GM12874 (cell line): ENCODE data around the gene SNX3.

Experiments used
- TF ChIP-seq, protein P1 (sequence below): IDR thresholded peaks from 2 replicates; pipeline ENCODE4 v1.5.1; 2011; ENCODE audit warnings: low read depth, mild to moderate bottlenecking, control low read depth, low read length, moderate library complexity; ENCODE audit not compliant: insufficient read depth

SNX3 gene

DNA sequence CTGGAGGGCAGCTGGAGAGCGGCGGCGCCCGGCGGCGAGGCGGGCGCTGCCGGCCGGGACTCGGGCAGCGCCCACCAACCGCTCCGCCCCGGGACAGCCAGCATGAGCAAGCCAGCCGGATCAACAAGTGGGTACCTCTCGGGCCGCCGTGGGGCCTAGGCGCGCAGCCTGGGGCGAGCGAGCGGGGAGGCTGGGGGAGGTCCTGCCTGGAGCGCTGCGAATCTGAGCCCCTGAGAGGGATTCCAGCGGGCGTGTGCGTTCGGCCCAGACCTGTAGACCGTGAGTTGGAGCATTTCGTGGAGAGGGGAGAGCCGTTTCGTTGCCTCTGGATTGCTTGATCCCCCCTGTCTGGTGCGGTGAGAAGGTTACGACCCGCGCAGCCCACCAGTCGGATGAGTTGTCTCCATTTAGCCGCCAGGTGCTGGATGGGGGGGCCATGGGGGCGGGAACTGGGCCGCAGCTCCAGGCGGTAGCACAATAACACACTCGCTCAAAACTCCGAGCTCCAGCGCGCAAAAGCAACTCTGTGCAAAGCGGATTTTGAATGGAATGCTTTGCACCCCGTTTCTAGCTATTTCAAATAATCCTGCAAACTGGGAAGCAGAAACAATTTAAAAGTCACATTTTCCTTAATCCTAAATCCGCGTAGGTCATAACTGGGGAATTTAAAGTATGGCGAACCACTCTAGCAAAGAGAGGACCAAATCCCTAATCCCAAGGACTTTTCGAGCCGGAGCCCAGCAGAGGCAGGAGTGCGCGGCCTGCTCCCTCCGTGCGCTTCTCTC, 94.0 kb downstream of the SNX3 start:
- TF ChIP-seq, protein P1, sequence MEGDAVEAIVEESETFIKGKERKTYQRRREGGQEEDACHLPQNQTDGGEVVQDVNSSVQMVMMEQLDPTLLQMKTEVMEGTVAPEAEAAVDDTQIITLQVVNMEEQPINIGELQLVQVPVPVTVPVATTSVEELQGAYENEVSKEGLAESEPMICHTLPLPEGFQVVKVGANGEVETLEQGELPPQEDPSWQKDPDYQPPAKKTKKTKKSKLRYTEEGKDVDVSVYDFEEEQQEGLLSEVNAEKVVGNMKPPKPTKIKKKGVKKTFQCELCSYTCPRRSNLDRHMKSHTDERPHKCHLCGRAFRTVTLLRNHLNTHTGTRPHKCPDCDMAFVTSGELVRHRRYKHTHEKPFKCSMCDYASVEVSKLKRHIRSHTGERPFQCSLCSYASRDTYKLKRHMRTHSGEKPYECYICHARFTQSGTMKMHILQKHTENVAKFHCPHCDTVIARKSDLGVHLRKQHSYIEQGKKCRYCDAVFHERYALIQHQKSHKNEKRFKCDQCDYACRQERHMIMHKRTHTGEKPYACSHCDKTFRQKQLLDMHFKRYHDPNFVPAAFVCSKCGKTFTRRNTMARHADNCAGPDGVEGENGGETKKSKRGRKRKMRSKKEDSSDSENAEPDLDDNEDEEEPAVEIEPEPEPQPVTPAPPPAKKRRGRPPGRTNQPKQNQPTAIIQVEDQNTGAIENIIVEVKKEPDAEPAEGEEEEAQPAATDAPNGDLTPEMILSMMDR = no peak

DNA sequence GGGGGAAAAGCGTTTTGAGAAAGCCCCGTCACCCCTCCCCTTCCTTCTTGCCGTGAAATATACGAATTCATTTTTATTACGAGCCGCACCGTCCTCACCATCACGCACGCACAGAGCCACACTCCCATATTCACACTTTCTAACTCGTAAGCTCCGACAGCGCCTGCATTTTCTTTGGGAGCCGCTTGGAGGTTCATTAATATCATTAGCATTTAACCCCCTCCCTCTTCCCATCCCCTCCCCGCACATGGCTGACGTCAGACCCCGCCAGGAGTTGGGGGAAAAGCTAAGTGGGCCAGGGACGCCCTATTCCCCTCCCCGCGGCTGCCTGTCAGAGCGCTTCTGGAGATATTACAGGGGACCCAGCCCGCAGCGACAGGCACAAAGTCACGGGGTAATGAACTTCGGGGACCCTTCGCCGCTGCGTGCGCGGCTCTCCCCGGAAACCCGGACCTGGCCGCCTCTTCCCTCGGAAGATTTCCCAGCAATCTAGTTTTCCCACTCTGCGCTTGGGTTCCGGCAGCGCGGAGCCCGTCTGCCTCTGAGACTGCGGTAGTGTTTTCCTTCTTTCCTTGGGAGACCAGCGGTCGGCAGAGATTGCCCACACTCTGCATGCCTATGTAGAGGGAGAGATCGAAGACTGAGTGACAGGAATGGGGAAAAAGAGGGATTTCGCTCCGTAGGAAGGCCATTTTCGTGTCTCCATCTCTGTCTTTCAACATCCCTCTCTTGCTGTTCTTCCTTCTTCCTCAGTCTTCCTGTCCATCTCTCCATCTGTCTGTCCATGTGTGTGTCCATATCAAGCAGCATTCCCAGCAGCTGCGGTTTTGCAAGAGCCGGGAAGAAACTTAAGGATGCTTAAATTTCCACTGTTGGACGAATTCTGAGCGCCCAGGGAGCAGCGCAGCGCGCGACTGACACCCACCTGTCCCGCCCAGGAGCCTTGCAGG, 94.9 kb downstream of the SNX3 start, which contains the start of gene NR2E1:
Gene NR2E1 (plus strand): TSS at position 309 of the 950 bp plus-strand sequence. CDS start 744 bp downstream, outside the sequence.
- TF ChIP-seq, protein P1 = no peak

DNA sequence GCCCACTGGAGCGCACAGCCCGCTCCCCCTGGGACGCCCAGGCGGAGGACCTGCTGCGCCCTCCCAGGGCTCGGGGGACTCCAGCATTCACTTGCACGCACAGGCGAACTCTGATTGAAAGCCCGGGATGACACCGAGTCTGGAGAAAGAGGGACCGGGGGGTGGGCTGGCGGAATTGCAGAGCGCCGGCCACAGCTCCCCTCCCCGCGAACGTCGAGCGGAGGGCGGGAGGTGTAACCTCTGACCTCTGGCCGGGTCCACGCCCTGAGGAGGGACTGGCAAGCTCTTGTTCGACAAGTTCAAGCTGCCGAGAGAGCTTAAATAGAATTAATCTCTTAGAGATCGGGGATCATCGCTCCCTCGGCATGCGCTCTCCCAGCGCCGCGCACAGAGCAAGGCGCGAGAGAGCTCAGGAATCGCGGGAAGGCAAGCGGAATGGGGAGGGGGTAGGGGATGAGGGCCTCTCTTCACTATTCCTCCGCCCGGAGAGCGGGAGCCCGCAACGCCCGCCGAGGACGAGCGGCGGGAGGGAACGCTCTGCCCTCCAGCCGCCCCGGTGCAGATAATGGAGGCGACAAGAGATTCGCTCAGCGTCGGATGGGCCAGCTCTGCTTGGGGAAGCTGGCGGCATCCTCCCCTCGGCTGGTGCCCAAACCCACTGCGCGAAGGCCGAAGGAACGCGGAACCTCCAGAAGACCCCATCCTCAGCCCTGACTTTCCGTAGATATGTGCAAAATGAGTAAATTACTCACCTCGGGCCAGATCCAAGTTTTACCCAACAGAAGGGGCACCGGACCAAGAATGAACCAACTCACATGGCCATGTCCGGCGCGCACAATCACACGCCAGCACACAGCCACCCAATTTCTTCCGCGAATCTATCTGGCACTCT, 95.8 kb downstream of the SNX3 start:
- TF ChIP-seq, protein P1 = no peak

DNA sequence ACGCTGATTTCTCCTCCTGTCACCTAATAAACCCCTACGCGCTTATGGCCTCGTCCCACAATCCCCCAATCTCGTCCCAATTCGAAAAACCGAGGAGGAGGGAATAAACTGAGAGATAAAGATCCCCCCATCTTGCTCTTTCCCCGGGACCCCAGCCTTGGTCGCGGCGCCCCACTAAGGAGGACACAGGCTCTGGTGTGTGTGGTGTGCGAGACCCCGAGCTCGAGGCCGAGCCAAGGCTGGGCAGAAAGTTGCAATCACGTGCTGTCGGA, 96.4 kb downstream of the SNX3 start:
- TF ChIP-seq, protein P1 = no peak

DNA sequence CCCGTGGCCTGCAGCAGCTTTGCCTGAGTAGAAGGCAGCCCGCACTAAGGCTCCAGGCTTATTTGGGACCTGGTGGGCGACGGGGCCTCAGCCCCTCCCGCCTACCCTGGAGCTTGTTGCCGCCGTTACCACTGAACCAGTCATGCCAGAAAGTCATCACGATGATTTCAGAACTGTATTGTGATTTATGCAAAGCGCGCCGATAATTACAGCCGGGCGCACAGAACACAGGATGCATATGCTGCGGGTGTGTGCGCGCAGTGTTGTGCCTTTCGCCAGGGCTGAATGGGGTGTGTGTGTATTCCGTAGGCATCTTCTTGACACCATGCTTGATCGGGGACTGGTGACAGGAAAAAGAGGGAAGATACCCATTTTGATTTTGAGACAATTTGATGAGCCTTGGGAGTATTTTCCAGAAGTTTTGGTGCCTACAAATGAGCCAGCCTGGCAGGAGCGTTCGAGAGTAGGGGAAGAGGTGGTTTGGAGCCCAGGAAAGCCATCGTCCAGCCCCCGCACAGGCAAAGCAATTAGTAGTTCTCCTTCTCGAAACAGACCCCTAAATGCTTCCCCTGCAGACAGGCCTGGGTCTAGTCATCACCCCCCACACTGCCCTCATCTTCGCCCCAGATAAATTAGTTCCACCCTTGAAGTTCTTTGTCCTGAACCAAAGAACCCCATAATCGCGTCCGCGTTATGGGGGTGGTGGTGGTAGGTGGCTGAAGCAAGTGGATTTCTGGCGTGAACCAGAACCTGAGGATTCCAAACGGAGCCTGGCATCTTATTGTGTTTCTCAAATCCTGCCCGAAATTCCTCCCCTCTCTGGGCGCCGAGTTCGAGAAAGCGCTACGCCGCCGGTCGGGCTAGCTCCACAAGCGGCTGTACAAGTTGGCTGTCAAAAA, 96.9 kb downstream of the SNX3 start:
- TF ChIP-seq, protein P1 = no peak

DNA sequence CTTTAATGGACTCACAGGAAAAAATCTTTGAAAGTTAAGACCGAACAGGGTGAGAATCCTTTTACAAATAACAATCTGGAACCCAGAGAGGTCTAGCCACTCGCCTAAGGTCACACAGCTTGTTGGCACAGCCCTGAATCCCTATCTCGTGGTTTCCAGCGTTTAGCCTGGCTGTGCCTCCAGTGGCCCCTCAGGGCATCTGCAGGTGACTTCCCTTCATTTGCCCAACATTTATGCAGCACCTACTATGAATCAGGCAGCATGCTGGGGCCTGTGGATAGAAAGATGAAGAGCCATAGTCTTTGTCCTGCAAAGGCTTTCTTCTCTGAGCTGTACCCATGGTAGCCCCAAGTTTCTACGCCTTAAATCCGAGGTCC, 97.6 kb downstream of the SNX3 start:
- TF ChIP-seq, protein P1 = peak; percentile 17; the same call in 1 of the 2 replicates
